T-helper 17 cell (primary cell): ENCODE data around the gene ASS1. TPM values are rescaled to one million over a fixed set of nuclear protein-coding genes. Genes with fewer than 3 reads are reported as not detected.
A peak's percentile ranks its signal among the peaks of the same experiment; 100 is the strongest.

Experiments used
- ATAC-seq: fragments of 150-1000 bp; cut with Tn5 transposase; 2 replicates; pipeline ENCODE4 v1.10.0; 2021; ENCODE audit warnings: mild to moderate bottlenecking, moderate library complexity
- DNase-seq, 3 donors: peaks; one replicate each; pipeline versions ENCODE4 v3.0.0 to v3.0.0-alpha.2; 2020 to 2021
- H3K9me3 ChIP-seq: one replicate; pipeline ENCODE4 v1.7.0; 2013; ENCODE audit warnings: low read length, mild to moderate bottlenecking; ENCODE audit not compliant: control insufficient read depth, poor library complexity, severe bottlenecking
- H3K27ac Mint-ChIP-seq: one replicate; pipeline ENCODE4 v1.8.0; 2022; ENCODE audit warnings: mild to moderate bottlenecking, moderate library complexity, mixed read lengths
- H3K27me3 Mint-ChIP-seq: one replicate; pipeline ENCODE4 v1.8.0; 2022; ENCODE audit warnings: mixed read lengths
- H3K36me3 Mint-ChIP-seq: one replicate; pipeline ENCODE4 v1.8.0; 2022; ENCODE audit warnings: low read depth, mixed read lengths
- H3K4me1 Mint-ChIP-seq: one replicate; pipeline ENCODE4 v1.8.0; 2022; ENCODE audit warnings: mild to moderate bottlenecking, mixed read lengths
- H3K4me3 Mint-ChIP-seq: one replicate; pipeline ENCODE4 v1.8.0; 2022; ENCODE audit warnings: mild to moderate bottlenecking, moderate library complexity, mixed read lengths
- total RNA-seq, 4 donors: library from RNA in 2 of 4; stranded (reverse) in 2 of 4; gene quantifications; one replicate each; pipeline ENCODE4 v1.2.3 and lab custom pipeline; 2022 to 2026

ASS1 gene
- total RNA-seq, 2 donors from 2014 or later = not detected

DNA sequence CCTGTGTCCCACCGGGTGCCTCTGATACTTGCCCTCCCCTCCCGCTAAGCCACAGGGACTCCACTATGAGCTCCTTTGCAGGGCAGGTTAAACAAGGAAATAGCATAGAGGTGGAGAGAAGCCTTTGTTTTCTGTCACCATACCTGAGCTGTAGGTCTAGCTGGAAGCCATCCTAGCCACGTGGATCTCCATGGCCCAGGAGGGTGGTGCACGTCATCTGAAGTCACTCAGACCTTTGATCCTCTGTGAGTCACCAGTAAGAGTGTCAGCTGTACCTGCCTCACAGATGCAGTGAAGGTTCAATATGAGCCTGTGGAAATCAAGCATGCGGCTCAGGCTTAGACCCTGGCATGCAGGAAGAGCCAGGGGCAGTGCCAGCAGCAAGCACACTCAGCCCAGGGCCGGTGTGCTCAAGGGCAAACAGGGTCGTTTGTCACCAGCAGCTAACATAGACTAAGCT lies 55.1 kb downstream of the ASS1 start:
- Mint-ChIP-seq H3K4me1 (no peaks in the 10 kb centered on the region), H3K4me3 (no peak overlapping the region), H3K27ac (no peak overlapping the region), H3K27me3 (peaks cover 19% of the 10 kb centered on the region), H3K36me3 (peaks cover 6% of the 10 kb centered on the region)
- no peak for ATAC-seq
- H3K9me3 ChIP-seq = no peaks in the 10 kb centered on the region
- no peak for DNase-seq

- Mint-ChIP-seq H3K27me3 (peaks cover 19% of the 10 kb centered on the region), H3K27ac (no peak overlapping the region), H3K4me1 (no peaks in the 10 kb centered on the region), H3K4me3 (no peak overlapping the region), H3K36me3 (peaks cover 4% of the 10 kb centered on the region)
- H3K9me3 ChIP-seq = no peaks in the 10 kb centered on the region
- ATAC-seq (no peak), DNase-seq (no peak)
Measured at GRCh38 chr9:130500340-130501180, 55.8 kb downstream of the ASS1 start.

- no peak overlapping the region for H3K27ac Mint-ChIP-seq
- no peaks in the 10 kb centered on the region for H3K9me3 ChIP-seq
- no peak overlapping the region for H3K4me3 Mint-ChIP-seq
- ATAC-seq (no peak), DNase-seq (no peak)
- H3K27me3 Mint-ChIP-seq = peaks cover 18% of the 10 kb centered on the region
- H3K36me3 Mint-ChIP-seq = peaks cover 3% of the 10 kb centered on the region
- no peaks in the 10 kb centered on the region for H3K4me1 Mint-ChIP-seq
Measured at GRCh38 chr9:130501639-130502038, 56.9 kb downstream of the ASS1 start.

GRCh38 chr9:130508218-130508617 lies 63.5 kb downstream of the ASS1 start:
- Mint-ChIP-seq H3K36me3 (no peaks in the 10 kb centered on the region), H3K4me1 (no peaks in the 10 kb centered on the region), H3K4me3 (no peak overlapping the region), H3K27me3 (peaks cover 13% of the 10 kb centered on the region), H3K27ac (no peak overlapping the region)
- no peaks in the 10 kb centered on the region for H3K9me3 ChIP-seq
- DNase-seq (no peak), ATAC-seq (no peak)

DNA sequence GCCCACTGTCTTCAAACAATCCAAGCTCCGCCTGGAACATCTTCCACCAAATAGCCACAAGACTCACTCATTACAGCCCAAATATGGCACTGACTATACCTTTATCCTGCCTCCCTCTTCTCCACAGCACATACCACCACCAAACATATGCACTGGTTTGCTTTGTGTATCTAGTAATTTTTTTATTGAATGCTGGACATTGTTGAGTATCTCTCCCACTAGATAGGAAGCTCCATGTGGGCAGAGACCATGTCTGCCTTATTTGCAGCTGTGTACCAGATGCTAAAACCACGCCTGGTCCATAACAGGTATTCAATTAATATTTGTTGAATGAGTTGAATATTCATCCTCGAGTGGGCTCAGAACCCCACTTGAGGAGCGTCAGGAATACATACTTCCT lies 67.4 kb downstream of the ASS1 start:
- H3K4me1 Mint-ChIP-seq = no peaks in the 10 kb centered on the region
- H3K36me3 Mint-ChIP-seq = no peaks in the 10 kb centered on the region
- H3K27me3 Mint-ChIP-seq = peaks cover 18% of the 10 kb centered on the region
- no peak overlapping the region for H3K4me3 Mint-ChIP-seq
- H3K27ac Mint-ChIP-seq = no peak overlapping the region
- H3K9me3 ChIP-seq = no peaks in the 10 kb centered on the region
- no peak for DNase-seq
- ATAC-seq = no peak

GRCh38 chr9:130513078-130513477 lies 68.3 kb downstream of the ASS1 start:
- DNase-seq = no peak
- no peak overlapping the region for H3K27ac Mint-ChIP-seq
- H3K4me3 Mint-ChIP-seq = no peak overlapping the region
- no peaks in the 10 kb centered on the region for H3K4me1 Mint-ChIP-seq
- H3K27me3 Mint-ChIP-seq = peaks cover 25% of the 10 kb centered on the region
- H3K9me3 ChIP-seq = no peaks in the 10 kb centered on the region
- no peaks in the 10 kb centered on the region for H3K36me3 Mint-ChIP-seq
- ATAC-seq = no peak

DNA sequence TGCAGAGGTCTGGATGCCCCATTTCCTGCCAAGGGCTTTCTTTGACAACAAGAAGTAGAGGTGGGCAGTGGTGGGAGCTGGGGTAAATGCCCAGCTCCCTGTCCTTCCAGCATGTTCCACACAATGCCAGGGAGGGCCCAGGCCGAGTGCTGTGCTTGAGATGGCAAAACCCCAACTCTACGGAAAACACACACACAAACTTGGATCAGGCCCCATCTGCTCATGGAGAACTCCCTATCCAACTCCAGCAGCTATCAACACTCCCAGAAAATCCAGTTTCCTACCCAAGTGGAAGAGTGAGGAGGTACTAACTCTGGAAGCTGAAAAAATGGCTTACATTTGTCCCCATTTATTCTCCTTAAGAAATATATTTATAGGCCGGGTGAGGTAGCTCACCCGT lies 73.5 kb downstream of the ASS1 start:
- Mint-ChIP-seq H3K4me3 (no peak overlapping the region), H3K4me1 (no peaks in the 10 kb centered on the region), H3K36me3 (no peaks in the 10 kb centered on the region), H3K27me3 (peaks cover 45% of the 10 kb centered on the region), H3K27ac (peak overlapping the region; percentile 39)
- H3K9me3 ChIP-seq = no peaks in the 10 kb centered on the region
- no peak for ATAC-seq
- no peak for DNase-seq

DNA sequence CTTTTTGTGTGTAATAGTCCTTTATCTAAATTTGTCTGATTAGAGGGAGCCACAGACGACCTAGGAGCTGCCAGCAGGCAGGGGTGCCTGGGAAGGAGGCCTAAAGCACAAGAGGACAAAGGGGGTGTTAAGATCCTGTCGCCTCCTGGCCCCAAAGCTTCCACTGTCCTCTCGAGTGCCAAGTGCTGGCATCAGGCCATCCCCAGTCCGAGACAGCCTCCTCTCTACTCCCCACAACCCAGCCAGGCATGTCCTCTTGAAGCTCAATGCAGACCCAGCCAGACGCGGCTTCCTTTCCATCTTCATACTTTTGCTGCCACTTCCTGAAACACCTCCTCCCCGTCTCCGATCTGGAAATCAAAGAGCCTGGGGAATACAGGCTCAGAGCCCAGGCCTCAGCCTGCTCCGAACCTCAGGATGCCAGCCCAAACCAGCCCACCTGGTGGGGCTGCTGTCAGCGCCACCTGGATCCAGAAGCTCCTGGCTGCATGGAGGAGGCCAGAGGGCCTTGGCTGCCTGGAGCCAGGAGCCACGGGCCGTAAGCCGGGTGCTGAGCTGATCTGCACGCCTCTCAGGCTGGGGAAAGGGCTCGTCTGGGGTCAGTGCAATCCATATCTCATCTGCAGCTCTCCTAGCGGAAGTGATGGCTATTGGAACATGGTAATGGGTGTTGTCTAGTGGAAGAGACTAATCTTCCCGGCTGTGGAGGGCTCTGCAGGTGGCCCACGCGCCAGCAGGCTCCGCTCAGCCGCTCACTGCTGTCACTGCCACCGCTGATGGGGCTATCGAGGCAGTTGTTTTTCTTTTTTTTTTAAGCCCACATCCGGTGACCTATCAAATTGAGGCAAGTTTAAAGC lies 74.4 kb downstream of the ASS1 start:
- DNase-seq (no peak), ATAC-seq (no peak)
- Mint-ChIP-seq H3K27ac (no peak overlapping the region), H3K36me3 (no peaks in the 10 kb centered on the region), H3K27me3 (peaks cover 46% of the 10 kb centered on the region), H3K4me1 (no peaks in the 10 kb centered on the region), H3K4me3 (no peak overlapping the region)
- H3K9me3 ChIP-seq = no peaks in the 10 kb centered on the region

GRCh38 chr9:130519927-130520326 lies 75.2 kb downstream of the ASS1 start:
- peaks cover 42% of the 10 kb centered on the region for H3K27me3 Mint-ChIP-seq
- ATAC-seq (no peak), DNase-seq (no peak)
- H3K4me3 Mint-ChIP-seq = no peak overlapping the region
- H3K4me1 Mint-ChIP-seq = no peaks in the 10 kb centered on the region
- H3K9me3 ChIP-seq = no peaks in the 10 kb centered on the region
- H3K36me3 Mint-ChIP-seq = no peaks in the 10 kb centered on the region
- no peak overlapping the region for H3K27ac Mint-ChIP-seq

DNA sequence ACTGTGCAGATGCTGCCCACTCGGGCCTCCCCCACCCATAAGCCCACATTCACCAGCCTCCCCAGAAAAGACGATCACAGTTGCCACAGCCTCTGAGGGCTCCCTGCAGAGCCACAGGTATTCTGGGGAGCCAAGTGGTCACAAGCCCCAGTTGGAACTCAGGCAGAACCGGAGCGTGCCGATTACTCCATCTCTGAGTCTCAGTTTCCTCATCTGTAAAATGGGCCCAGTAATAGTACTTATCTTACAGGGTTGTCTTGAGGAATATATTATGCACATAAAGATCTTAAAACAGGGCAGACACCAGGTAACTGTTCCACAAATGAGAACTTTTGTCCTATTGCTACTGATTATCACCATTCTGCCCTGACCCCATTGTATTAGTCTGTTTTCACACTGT lies 77.0 kb downstream of the ASS1 start:
- Mint-ChIP-seq H3K4me1 (no peaks in the 10 kb centered on the region), H3K27ac (no peak overlapping the region), H3K4me3 (no peak overlapping the region), H3K36me3 (no peaks in the 10 kb centered on the region), H3K27me3 (peaks cover 44% of the 10 kb centered on the region)
- no peak for DNase-seq
- H3K9me3 ChIP-seq = no peaks in the 10 kb centered on the region
- no peak for ATAC-seq

- Mint-ChIP-seq H3K27me3 (peaks cover 49% of the 10 kb centered on the region), H3K27ac (no peak overlapping the region), H3K4me3 (no peak overlapping the region), H3K36me3 (no peaks in the 10 kb centered on the region), H3K4me1 (peaks cover 2% of the 10 kb centered on the region)
- no peak for DNase-seq
- H3K9me3 ChIP-seq = no peaks in the 10 kb centered on the region
- ATAC-seq = no peak
Measured at GRCh38 chr9:130522233-130522808, 77.6 kb downstream of the ASS1 start.

GRCh38 chr9:130523921-130524320 lies 79.2 kb downstream of the ASS1 start:
- ATAC-seq (no peak), DNase-seq (no peak)
- Mint-ChIP-seq H3K27ac (no peak overlapping the region), H3K4me1 (peaks cover 2% of the 10 kb centered on the region), H3K36me3 (no peaks in the 10 kb centered on the region), H3K4me3 (no peak overlapping the region), H3K27me3 (peaks cover 43% of the 10 kb centered on the region)
- H3K9me3 ChIP-seq = no peaks in the 10 kb centered on the region

DNA sequence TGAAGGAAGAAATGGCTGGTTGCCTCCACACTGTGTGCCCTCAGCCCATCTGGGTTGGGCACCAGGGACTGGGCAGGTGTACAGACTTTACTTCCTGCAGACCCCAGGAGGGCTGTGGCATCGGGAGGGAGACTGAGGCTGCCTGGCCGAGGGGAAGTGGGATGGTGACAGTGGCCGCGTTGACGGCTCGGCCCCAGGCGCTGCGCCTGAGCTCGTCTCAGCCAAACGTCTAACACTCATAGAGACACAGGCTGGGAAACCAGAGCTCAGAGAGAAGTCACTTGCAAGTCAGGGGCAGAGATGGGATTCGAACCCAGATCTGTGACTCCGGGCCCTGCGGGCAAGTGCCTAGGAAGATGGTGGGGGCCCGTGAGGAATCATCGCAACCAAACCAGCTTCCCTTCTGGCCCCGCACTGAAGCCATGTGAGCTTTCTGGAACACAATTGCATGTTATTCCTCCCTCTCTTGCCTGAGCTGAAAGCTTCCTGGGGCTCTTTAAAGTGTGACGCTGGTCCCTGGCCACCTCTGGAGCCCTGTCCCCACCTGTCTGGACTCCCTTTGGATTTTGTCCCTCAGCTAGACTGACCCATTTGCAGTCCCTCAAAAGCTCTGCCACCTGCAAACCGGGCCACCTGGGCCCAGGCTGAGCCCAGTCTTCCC lies 81.6 kb downstream of the ASS1 start:
- no peak overlapping the region for H3K4me3 Mint-ChIP-seq
- ATAC-seq (no peak), DNase-seq (no peak)
- H3K36me3 Mint-ChIP-seq = no peaks in the 10 kb centered on the region
- peaks cover 2% of the 10 kb centered on the region for H3K4me1 Mint-ChIP-seq
- no peak overlapping the region for H3K27ac Mint-ChIP-seq
- H3K27me3 Mint-ChIP-seq = peaks cover 30% of the 10 kb centered on the region
- H3K9me3 ChIP-seq = no peaks in the 10 kb centered on the region
